Measurements from ENCODE around the gene GALNT14.
"Not testable (repeated sequence)": the region's sequence is repeated elsewhere in the genome, so short reads cannot be mapped to it uniquely, and the experiment has no call there.

Gene GALNT14, protein sequence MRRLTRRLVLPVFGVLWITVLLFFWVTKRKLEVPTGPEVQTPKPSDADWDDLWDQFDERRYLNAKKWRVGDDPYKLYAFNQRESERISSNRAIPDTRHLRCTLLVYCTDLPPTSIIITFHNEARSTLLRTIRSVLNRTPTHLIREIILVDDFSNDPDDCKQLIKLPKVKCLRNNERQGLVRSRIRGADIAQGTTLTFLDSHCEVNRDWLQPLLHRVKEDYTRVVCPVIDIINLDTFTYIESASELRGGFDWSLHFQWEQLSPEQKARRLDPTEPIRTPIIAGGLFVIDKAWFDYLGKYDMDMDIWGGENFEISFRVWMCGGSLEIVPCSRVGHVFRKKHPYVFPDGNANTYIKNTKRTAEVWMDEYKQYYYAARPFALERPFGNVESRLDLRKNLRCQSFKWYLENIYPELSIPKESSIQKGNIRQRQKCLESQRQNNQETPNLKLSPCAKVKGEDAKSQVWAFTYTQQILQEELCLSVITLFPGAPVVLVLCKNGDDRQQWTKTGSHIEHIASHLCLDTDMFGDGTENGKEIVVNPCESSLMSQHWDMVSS

DNA sequence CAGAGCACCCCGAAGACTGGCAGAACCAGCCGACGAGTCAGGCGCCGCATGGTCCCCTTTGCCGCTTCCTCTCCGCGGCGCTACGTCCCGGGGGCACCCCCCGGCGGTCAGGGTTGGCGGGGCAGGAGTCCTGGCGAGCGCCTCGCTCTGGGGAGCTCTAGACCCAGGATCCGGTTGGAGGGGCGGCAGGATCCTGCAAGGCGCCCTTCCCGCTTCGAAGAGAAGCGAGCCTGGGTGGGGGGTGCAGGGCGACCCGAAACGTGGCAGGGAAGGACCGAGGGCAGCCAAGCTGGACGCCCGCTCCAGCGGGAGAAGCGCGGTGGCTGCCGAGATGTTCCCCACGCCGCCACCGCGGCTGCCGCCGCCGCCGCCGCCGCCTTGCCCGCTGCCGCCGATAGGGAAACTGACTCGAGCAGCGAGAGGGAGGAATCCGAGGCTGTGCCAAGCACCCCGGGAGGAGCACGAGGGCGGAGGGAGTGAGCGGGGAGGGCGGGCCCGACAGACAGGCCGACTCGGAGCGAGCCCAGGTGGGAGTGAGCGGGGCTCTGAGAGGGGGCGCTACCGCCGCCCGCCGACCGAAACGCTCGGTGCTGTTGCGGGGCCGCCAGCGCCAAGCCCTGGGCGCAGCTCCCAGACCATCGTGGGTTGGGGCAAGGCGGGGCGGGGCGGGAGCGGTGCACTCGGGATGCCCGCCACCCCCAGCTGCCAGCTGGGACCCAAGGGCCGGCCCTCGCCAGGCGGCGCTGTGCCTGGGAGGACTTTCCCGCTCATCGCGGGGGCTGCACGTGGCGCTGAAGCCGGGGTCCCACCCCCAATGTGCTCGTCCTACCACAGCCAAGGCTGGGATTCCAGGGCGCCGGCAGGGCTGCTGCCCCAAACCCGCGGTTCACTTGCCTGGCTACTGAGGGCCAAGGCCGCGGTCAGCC is at the start of gene GALNT14:
GALNT14 (minus strand) TSS at position 404 of the 926 bp plus-strand sequence; CDS start at position 50, 354 bp downstream.
- peak; percentile 71 to 76 for DNase-seq

DNA sequence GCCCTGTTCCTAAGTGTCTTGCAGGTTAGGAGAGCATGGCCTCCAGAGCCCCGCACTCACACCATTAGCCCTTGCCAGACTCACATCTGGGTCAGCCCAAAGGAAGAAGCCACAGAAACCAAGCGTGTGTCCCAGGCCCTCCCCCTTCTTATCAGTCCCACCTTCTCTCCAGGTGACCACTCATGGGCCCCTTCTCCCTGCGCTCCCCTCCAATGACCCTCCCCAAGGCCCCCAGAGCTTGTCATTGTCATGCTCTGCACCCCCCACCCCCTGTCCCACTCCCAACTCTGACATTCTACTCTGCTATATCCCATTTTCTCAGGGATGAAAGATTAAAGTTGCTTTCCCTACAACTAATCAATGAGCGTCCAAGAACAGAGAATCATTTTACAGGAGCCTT is 48.9 kb upstream of the GALNT14 start:
- no peak for DNase-seq

DNA sequence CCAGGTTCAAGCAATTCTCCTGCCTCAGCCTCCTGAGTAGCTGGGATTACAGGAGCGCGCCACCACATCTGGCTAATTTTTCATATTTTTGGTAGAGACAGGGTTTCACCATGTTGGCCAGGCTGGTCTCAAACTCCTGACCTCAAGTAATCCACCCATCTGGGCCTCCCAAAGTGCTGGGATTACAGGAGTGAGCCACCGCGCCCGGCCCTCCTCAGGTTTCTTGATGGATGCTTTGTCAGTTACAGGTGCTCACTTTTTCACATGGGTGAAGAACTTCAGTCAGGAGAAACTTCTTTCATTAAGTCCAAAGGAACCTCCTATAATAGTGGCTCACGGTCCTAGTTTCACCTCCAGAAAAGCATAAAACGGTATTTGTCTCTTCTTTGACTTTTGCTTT is 45.7 kb upstream of the GALNT14 start:
- not testable (repeated sequence) for DNase-seq

DNA sequence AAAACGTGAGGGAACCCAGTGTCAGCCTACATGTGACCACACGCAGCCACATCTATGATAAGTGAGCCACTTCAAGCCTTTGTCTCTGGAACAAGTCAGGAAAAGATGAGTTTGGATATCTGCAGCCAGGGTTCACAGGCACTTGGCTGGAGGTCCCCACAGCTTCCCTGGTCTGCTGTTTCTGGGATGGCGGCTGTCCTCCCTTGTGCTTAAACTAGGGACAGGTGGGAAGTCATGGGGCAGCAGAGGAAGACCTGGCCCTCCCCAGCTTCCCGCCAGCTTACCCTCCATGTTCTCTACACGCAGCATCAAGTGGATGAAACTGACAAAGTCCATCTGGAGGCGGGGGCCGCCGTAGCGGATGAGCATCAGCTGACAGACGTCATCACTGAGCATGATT is 38.5 kb upstream of the GALNT14 start:
- DNase-seq: no peak

DNA sequence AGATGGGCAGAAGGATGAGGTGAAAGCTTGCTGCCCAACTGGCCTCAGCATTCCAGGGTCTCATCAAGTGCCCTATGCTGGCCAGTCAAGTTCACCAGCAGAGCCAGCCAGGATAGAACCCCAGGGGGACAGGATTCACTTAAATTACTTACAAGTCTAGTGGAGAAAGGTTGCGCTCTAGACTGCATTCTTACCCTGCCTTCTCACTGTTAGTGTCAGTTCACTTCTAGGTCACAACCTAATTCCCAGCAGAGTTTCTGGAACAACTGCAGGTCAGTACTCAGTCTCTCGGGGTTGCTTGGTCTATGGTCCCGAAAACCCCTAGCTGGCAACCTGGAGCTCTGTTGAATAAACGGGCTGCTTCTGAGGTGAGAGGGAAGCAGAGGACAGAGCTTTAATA is 32.9 kb upstream of the GALNT14 start:
- no peak for DNase-seq

DNA sequence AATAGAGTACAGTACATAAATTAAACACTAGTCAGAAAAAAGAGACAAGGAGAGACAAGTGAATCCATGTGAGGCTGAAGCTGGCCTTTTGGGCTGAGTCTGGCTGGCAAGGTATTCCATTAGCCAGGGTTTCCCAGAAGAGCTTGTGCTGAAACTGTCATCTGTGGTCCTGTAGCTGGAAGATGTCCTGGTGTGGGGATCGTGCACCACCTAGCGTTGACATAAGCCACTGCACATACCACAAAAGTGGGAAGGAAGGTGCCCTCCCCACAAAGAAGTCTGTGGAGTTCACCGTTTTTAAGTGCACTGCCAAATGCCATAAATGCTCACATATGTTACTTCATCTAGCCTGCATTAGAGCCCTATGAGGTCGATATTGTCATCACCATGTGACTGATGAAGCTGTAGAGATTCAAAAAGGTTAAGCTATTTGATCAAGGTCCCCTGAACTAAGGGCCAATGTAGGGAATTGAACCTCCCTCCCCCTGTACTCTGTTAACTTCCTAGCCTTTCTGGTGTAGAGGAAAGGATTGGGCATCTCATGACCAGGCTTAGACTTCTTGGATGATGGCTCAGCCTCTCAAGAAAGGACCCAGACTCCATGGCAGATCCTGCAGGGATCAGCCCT is 31.9 kb upstream of the GALNT14 start:
- peak; percentile 54 to 67 for DNase-seq

DNA sequence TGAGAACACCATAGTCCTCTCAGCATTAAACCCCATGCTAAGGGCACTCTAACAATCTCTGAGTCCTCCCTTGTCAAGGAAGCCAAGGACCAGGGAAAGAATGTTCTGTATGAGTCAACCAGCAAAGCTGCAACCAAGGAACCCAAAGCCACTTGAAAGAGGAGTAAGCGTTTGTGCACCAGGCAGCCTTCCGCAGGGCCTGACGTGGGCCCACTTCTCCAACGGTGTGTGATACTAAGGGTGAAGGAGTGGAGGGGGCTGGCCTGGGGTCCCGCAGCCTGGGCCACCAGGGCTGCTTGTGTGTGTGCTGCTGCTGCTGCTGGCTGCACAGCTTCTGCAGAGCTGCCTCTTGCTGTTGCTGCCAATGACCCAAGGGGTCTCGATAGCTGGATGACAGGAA is 30.1 kb upstream of the GALNT14 start:
- no peak for DNase-seq

DNA sequence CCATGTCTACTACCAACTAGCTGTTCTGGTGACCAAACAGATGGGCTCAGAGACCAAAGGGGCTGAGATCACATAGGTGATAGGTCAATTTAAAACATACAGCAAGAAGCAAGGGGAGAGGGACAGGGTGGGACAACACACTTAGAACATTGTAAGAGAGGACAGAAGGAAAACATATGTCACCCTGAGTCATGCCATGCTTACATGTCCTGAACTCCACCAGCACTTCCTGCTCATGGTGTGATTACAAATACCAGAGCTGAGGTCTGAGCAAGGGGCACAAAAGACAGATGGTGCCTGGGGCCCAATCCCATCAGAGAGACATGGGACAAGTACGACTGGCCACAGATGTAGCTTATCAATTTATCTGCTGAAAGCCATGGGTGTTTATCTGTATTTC is 28.7 kb upstream of the GALNT14 start:
- DNase-seq: no peak

DNA sequence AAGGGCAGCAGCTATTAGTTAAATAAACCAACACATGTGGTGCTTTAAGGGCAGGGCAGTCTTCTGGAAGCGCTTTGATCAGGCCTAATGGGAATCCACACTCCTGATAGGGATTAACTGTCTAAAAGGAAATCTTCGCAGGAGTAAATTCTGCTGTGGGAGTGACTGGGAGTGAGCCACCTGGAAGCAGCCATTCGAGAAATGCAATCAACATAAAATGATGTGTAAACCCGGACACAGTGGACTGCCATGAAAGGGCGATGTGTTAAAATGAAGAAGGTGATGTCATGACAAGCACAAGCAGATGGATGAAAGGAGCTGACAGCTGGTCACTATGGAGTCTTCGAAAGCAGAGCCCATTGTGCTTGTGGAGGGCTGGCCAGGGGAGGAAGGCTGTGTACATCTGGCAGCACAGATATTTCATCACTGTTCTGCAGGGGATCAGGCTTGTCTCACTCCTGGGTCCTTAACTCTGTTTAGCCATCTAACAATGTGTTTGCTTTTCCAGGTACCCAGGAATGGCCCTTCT is 24.8 kb upstream of the GALNT14 start:
- DNase-seq: no peak

DNA sequence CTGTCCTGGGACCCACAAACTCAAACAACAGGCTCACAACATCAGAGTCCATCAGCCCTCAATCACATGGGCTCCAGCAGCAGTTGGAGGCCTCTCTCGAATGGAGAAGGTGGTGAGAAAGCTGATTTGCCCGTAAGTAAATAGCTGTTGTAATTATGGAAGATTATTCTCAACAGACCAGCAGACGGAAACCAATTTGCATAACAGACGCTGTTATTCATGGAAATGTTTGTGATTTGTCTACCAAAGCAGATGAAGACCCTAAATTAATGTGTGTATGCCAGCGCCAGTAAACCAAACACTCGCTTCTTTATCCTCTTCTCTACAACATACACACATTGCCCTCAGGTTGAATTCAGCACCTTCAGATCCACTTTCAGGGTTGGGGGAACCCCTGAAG is 23.4 kb upstream of the GALNT14 start:
- no peak for DNase-seq

DNA sequence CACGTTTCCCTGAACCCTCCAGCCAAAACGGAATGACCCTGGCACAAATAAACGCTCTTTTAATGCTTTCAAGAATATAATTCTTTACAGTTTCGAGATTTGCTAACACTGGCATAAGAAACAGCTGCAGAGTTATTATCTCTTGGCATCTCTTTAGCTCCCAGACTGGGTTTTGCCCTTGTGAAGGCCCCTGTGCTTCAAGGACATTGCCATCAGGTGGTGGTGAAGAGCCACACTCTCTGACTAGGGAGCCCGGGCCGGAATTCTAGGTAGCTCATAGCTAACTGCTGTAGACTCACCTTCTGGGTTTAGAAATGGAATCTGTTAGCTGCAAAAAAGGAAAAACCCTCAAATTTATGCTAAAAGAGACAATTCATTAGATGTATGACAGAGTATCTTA is 13.3 kb upstream of the GALNT14 start:
- DNase-seq: no peak

DNA sequence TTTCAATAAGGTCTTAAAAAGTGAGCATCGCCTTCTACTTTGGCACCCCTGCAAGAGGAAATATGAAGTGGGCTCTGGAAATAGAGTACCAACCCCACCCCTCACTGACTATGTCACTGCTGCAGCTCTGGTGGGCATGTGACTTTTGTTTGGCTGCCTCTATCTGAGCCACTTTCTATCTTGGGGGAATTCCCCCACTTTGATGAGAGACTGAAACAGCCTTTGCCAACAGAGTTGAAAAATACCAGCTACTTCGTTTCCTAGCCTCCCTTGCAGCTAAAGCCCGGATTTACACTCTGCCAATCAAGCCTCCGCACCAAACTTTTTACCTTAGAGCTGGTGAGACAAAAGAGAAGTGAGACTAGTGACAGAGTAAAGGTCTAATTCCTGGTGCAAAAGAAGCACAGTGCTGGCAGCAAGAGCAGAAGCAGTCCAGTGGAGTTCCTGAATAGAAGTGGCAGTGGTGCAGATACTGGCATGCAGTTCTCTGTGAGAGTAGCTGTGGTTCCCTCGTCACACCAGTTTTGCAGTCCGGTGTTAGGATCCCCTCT is 12.0 kb upstream of the GALNT14 start:
- DNase-seq: no peak

DNA sequence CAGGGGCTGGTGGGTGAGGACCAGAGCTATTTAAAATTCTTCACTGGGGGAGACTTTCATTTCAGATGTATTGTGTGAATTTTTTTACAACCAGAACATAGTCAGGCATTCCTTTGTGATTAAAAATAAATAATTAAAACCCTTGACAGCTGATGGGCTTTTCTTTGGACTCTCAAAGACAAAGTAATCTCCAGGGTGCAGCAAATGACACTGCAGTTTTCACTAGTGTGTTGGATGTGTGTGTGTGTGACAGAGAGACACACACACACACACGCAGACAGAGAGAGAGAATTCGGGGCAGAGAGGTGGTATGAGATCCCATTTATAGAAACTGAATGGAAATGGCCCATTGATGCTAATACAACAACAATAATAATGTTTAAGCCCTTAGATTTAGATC is 10.3 kb upstream of the GALNT14 start:
- DNase-seq: no peak

DNA sequence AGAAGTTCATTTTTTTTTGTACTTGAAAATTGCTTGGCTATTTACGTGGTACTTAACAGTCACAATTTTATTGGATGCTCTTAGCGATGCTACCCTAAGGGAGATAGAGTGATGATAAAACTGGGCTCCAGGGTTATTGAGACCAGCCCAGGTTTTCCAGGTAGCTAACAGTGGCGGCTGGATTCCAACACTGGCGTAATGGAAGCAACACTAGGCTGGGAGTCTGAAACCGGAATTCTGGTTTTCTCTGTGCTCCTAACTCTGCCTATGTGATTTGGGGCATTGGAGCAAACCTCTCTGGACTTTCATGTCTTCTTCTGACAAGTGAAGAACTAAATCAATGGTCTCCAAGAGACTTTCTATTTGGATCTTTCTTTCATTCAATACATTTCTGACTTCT is 9.4 kb upstream of the GALNT14 start:
- DNase-seq: no peak

DNA sequence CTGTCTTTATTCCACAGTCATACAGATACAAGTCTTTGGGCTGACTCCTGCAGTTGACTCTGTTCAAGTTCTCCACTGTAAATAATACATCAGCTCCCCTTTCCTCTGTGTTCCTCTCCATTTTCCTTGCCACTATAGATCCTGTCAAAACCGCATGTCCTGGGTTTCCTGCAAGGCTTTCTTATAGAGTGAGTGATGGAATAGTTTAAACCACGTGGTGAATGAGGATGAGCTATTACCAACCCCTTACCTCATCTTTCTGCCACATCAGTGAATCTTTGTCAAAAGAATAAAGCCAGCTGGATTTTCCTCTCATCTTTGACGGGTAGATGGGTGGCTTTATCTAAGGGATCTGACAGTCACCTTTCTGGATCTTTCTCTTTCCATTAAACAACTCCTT is 3.9 kb upstream of the GALNT14 start:
- DNase-seq: no peak

DNA sequence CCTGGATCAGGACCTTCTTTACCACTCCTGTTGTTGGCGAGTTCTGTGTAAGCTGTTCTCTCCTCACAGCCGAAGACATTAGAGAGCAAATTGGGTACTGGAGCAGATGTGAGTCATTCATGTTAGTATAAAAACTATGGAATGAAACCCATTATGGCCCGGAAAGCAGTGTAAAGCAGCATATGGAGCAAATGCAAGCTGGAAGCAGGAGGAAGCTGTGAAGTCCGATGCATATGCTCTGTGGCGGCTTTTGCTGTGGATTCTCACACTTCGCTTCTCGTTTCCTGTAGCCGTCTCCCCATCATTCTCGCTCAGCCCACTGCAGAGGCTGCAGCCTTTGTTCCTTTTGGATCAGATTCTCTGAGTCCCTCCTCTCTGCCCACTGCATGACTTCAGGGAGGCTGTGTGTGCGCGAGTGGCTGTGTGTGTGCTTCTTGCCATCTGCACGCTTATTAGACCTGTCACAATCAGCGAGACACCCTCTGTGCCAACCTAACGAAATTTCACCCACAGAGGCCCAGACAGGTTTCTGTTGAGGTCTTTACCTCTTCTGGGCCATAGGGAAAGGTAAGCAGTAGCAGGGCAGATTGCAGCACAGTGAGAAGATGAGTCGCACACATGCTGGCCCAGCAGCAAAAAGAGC is 3.3 kb upstream of the GALNT14 start:
- DNase-seq: no peak

DNA sequence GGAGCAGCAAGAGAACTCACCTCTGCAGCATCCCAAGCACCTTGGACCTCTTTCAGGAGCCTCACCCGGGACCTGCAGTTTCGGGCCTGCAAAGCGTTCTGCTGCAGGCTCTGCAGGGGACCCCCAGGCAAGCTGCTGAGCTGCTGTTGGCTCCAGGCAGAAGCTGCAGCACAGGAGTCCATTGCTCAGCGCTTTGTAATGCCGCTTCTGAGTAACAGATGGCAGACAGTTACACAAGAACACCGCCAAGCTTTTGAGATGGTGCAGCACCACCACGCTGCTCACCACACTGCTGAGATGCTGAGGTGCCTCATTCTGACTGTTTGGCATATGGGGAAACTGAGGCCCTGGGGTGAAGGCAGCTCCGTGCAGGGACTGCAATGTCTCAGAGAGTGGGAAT is 1.9 kb upstream of the GALNT14 start:
- DNase-seq: no peak

DNA sequence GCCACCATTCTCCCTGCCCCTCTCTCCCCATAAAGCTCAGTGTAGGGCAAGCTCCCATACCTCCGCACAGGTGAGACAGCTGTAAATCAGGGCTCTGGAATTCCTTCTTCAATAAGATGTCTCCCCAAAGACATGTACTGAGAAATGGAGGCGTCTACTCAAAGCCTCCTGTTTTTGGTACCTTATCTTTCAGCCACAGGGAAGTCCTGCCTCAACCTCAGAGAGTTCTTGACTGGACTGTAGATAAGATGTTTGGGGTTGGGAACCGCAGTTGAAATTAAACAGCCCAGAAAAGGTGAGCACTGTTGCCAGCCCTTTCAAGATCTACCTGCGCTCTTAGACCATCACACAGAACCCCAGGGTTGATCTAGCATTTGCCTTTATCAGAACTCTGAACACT is 1.4 kb upstream of the GALNT14 start:
- no peak for DNase-seq

DNA sequence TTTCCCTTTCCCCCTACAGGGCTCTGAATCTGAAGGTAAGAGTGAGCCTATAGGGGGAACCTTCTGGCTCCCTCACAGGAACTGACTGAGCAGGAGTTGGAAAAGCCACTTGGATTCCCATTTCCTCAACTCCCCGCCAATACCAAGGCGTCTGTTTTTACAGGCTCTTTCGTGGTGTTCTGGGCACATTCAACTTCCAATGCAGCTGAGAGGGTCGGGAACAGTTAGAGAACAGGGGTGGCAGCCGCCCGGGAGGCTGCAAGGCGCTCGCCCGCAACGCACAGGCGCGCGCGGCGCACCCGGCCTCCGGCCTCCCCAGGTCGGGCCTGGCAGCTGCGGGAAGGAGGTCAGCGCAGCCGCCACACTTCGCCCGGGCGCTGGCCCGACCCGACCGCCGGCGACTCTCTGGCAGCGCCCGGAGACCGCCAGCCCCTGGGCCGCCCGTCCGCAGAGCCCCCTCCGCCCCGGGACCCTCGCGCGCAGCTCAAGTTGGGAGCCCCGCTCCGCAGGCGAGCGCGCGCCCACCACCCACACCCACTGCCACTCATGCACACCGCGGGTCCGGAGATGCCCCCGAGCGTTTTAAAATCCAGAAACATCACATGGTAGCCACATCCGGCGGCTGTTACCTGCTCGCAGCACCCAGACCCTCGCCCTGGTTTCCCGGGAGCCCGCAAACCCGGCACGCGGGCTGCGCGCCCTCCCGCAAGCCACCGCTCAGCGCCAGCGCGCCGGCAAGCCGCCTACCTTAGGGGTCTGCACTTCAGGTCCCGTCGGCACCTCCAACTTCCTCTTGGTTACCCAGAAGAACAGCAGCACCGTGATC is 816 bp downstream of the GALNT14 start:
- peak; percentile 21 to 36 for DNase-seq

DNA sequence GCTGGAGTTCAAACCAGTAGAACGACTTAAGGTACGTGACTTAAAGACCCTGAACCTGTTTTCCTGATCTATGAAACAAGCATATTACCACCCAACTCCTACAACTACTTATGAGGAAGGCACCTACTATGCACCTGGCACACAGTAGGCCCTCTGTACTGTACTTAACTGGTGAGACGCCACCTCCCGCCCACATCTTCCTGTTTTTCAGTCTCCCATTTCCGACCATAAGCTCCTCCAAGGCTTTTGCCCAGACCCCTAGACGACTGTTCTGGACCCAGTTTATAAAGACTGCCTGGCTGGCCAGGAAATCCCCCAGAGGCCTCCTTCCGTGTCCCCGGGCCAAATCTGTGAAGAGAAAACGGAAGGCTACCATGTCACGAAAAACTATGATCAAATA is 1.5 kb downstream of the GALNT14 start:
- DNase-seq: no peak

DNA sequence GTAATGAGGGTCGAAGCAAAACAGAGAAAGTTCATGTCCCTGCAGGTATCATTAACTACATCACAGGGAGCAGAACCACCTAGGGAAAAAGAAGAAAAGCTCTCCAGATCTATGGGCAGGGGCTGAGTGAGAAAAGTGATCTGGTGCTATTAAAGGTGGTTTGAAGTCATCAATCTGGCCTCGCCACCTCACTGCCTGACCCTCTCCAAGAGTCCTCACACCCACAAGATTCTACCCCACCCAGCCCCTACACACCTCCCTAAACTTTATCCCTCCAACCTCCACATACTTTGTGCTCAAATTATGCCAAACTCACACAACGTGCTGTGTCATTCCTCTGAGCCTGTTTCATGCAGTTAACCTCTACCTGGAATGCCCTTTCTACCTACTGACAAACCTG is 2.2 kb downstream of the GALNT14 start:
- no peak for DNase-seq
